NOMO-1 (cell line): ENCODE data around the gene SLC44A1.

ENCODE experiments used
- DNase-seq, 2 experiments: peaks; one replicate each; lab custom pipeline; 2025; ENCODE audit not compliant: unreplicated experiment in 2 of 2; lab: John Stamatoyannopoulos, UW

Gene SLC44A1

GRCh38 chr9:105418588-105419500 is 174.4 kb downstream of the SLC44A1 start:
- no peak for DNase-seq

- DNase-seq = no peak
Measured at GRCh38 chr9:105419816-105420597, 175.6 kb downstream of the SLC44A1 start.

- DNase-seq = no peak
Measured at GRCh38 chr9:105421154-105421553, 176.7 kb downstream of the SLC44A1 start.

GRCh38 chr9:105421864-105422263 is 177.4 kb downstream of the SLC44A1 start:
- no peak for DNase-seq

- peak in 1 of 2 experiments; percentile 30 for DNase-seq
Measured at GRCh38 chr9:105425816-105426433, 181.5 kb downstream of the SLC44A1 start.

- DNase-seq = no peak
Measured at GRCh38 chr9:105426657-105427056, 182.2 kb downstream of the SLC44A1 start.

GRCh38 chr9:105431424-105432246 is 187.2 kb downstream of the SLC44A1 start:
- DNase-seq = no peak

- no peak for DNase-seq
Measured at GRCh38 chr9:105432247-105432842, 187.9 kb downstream of the SLC44A1 start.

- no peak for DNase-seq
Measured at GRCh38 chr9:105435453-105435852, 191.0 kb downstream of the SLC44A1 start.

GRCh38 chr9:105436783-105437182 is 192.3 kb downstream of the SLC44A1 start:
- no peak for DNase-seq

- DNase-seq = no peak
Measured at GRCh38 chr9:105437704-105438103, 193.3 kb downstream of the SLC44A1 start.

- DNase-seq = no peak
Measured at GRCh38 chr9:105438141-105438806, 193.8 kb downstream of the SLC44A1 start.

- no peak for DNase-seq
Measured at GRCh38 chr9:105439428-105439827, 195.0 kb downstream of the SLC44A1 start.

GRCh38 chr9:105441616-105442160 is 197.2 kb downstream of the SLC44A1 start:
- no peak for DNase-seq

GRCh38 chr9:105443121-105443520 is 198.7 kb downstream of the SLC44A1 start:
- DNase-seq = no peak

GRCh38 chr9:105444130-105444529 is 199.7 kb downstream of the SLC44A1 start:
- no peak for DNase-seq

GRCh38 chr9:105445203-105445881 is 200.9 kb downstream of the SLC44A1 start:
- DNase-seq = no peak

GRCh38 chr9:105447386-105447813 is 202.9 kb downstream of the SLC44A1 start:
- DNase-seq = no peak
